ENCODE measurements around the gene COMMD9.
"Not testable (repeated sequence)": the region's sequence is repeated elsewhere in the genome, so short reads cannot be mapped to it uniquely, and the experiment has no call there.

Gene COMMD9

GRCh38 chr11:36289226-36289852 lies at the start of gene COMMD9:
TSS of gene COMMD9 (minus strand) at chr11:36289424. CDS start at chr11:36289412, 12 bp downstream.
- peak; percentile 92 for DNase-seq (ENCODE audit: low spot score)

GRCh38 chr11:36333897-36334296 lies 44.7 kb upstream of the COMMD9 start:
- DNase-seq (ENCODE audit: low spot score), result no peak

GRCh38 chr11:36333468-36333867 lies 44.2 kb upstream of the COMMD9 start:
- DNase-seq (ENCODE audit: low spot score), result no peak

GRCh38 chr11:36330411-36330810 lies 41.2 kb upstream of the COMMD9 start:
- no peak for DNase-seq (ENCODE audit: low spot score)

- DNase-seq (ENCODE audit: low spot score), result no peak
Observed at GRCh38 chr11:36328966-36329673, 39.9 kb upstream of the COMMD9 start.

- no peak for DNase-seq (ENCODE audit: low spot score)
Observed at GRCh38 chr11:36326524-36327419, 37.5 kb upstream of the COMMD9 start.

- not testable (repeated sequence) for DNase-seq (ENCODE audit: low spot score)
Observed at GRCh38 chr11:36325403-36325802, 36.2 kb upstream of the COMMD9 start.

- not testable (repeated sequence) for DNase-seq (ENCODE audit: low spot score)
Observed at GRCh38 chr11:36324956-36325355, 35.7 kb upstream of the COMMD9 start.

GRCh38 chr11:36317992-36318391 lies 28.8 kb upstream of the COMMD9 start:
- DNase-seq (ENCODE audit: low spot score), result no peak

GRCh38 chr11:36316049-36316448 lies 26.8 kb upstream of the COMMD9 start:
- no peak for DNase-seq (ENCODE audit: low spot score)

GRCh38 chr11:36314434-36314767 lies 25.2 kb upstream of the COMMD9 start:
- no peak for DNase-seq (ENCODE audit: low spot score)

- DNase-seq (ENCODE audit: low spot score), result no peak
Observed at GRCh38 chr11:36313750-36314433, 24.7 kb upstream of the COMMD9 start.

GRCh38 chr11:36312611-36313472 lies 23.6 kb upstream of the COMMD9 start:
- DNase-seq (ENCODE audit: low spot score), result no peak

GRCh38 chr11:36311926-36312595 lies 22.8 kb upstream of the COMMD9 start:
- DNase-seq (ENCODE audit: low spot score), result no peak

GRCh38 chr11:36309779-36310178 lies 20.6 kb upstream of the COMMD9 start:
- DNase-seq (ENCODE audit: low spot score), result no peak

GRCh38 chr11:36308577-36308976 lies 19.4 kb upstream of the COMMD9 start:
- DNase-seq (ENCODE audit: low spot score), result no peak

GRCh38 chr11:36306888-36307287 lies 17.7 kb upstream of the COMMD9 start:
- DNase-seq (ENCODE audit: low spot score), result no peak

GRCh38 chr11:36305047-36305446 lies 15.8 kb upstream of the COMMD9 start:
- no peak for DNase-seq (ENCODE audit: low spot score)

GRCh38 chr11:36304351-36304750 lies 15.1 kb upstream of the COMMD9 start:
- no peak for DNase-seq (ENCODE audit: low spot score)

- DNase-seq (ENCODE audit: low spot score), result peak; percentile 80
Observed at GRCh38 chr11:36300650-36301049, 11.4 kb upstream of the COMMD9 start.

All from pons (tissue), 1 donor.